Loucy (cell line): ENCODE results near the gene ZCCHC24.

Experiments
- EZH2phosphoT487 ChIP-seq: fragments of 200-600 bp; IDR thresholded peaks from 2 replicates; pipeline ENCODE4 v1.6.1; 2018; ENCODE audit warnings: antibody characterized with exemption, mild to moderate bottlenecking, moderate library complexity, borderline replicate concordance
- TF ChIP-seq, protein P1 (sequence below): fragments of 200-600 bp; sonication (generic); conservative IDR thresholded peaks from 2 replicates; pipeline ENCODE4 v1.5.1; 2014; ENCODE audit warnings: mild to moderate bottlenecking, antibody characterized with exemption, low read length

DNA sequence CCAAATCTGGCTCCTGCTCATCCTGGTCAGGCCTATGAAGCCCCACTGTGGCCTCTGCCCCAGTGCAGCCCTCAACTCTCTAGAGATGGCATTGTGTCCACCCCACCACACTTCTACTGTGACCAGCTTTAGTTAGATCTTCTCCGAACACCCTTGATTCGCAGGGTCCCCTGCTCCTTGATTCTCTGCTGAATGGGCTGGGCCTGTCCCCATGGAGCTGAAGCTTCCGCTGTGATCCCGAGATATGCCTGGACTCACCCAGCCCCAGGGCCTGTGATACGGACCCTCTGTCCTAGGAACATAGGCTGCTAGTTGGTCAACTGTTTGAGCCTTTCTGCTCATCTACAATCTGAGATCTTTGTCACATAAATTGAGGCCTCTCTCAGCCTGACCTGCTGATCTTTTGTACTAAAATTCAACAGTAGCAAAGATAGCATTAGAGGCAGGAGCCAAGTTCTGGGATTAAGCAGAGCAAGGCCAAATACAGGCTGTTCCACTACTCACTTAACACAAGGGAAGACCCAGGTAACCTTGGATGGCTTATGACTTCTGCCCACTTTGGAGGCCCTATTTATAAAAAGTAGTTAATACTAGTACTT lies 104.7 kb downstream of the ZCCHC24 start:
- TF ChIP-seq, protein P1, sequence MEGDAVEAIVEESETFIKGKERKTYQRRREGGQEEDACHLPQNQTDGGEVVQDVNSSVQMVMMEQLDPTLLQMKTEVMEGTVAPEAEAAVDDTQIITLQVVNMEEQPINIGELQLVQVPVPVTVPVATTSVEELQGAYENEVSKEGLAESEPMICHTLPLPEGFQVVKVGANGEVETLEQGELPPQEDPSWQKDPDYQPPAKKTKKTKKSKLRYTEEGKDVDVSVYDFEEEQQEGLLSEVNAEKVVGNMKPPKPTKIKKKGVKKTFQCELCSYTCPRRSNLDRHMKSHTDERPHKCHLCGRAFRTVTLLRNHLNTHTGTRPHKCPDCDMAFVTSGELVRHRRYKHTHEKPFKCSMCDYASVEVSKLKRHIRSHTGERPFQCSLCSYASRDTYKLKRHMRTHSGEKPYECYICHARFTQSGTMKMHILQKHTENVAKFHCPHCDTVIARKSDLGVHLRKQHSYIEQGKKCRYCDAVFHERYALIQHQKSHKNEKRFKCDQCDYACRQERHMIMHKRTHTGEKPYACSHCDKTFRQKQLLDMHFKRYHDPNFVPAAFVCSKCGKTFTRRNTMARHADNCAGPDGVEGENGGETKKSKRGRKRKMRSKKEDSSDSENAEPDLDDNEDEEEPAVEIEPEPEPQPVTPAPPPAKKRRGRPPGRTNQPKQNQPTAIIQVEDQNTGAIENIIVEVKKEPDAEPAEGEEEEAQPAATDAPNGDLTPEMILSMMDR: no peak
- no peak for TF ChIP-seq EZH2phosphoT487
